A673 (cell line): ENCODE results near the gene ASNSD1. TPM values are rescaled to one million over a fixed set of nuclear protein-coding genes. Genes with fewer than 3 reads are reported as not detected.
"Not testable (repeated sequence)": the region's sequence is repeated elsewhere in the genome, so short reads cannot be mapped to it uniquely, and the experiment has no call there.

Experiments
- BruUV-seq: library from RNA; stranded (reverse); fragments of 400-500 nt; replicated peaks from 2 replicates; lab custom pipeline; 2021; lab: Mats Ljungman, UMichigan
- CTCF ChIA-PET: fragments of 300-600 bp; sonication (Branson Sonifier 250); formaldehyde crosslinking; loops from one replicate; lab custom pipeline; 2022; ENCODE audit warnings: antibody characterized with exemption; lab: Charles Lee
- POLR2A ChIA-PET: fragments of 300-600 bp; sonication (Branson Sonifier 250); formaldehyde crosslinking; loops from one replicate; lab custom pipeline; 2022; ENCODE audit warnings: antibody characterized with exemption; ENCODE audit not compliant: low non-redundant PET; lab: Charles Lee
- DNase-seq: peaks from one replicate; pipeline ENCODE4 v3.0.0-alpha.2; 2015; ENCODE audit warnings: low spot score
- H3K27ac ChIP-seq: fragments of 200-600 bp; sonication (generic); 2 replicates; pipeline ENCODE4 v1.5.1; 2016; ENCODE audit warnings: mixed run types, low read depth, mild to moderate bottlenecking, mixed read lengths, antibody characterized with exemption, low read length; ENCODE audit not compliant: poor library complexity, severe bottlenecking
- H3K27me3 ChIP-seq: fragments of 200-600 bp; sonication (generic); replicated peaks from 2 replicates; pipeline ENCODE4 v1.6.1; 2017; ENCODE audit warnings: mixed run types, low read depth, mild to moderate bottlenecking, mixed read lengths, antibody characterized with exemption, low read length; ENCODE audit not compliant: insufficient read depth, poor library complexity
- H3K36me3 ChIP-seq: fragments of 200-600 bp; sonication (generic); 2 replicates; pipeline ENCODE4 v1.6.1; 2016; ENCODE audit warnings: mixed run types, mild to moderate bottlenecking, mixed read lengths, antibody characterized with exemption, low read length; ENCODE audit not compliant: insufficient read depth, poor library complexity, severe bottlenecking
- H3K4me1 ChIP-seq: fragments of 200-600 bp; sonication (generic); 2 replicates; pipeline ENCODE4 v1.6.1; 2017; ENCODE audit warnings: mixed run types, mild to moderate bottlenecking, mixed read lengths, antibody characterized with exemption, low read length; ENCODE audit not compliant: insufficient read depth, poor library complexity, severe bottlenecking
- H3K4me3 ChIP-seq: fragments of 200-600 bp; sonication (generic); 2 replicates; pipeline ENCODE4 v1.5.1; 2016; ENCODE audit warnings: low read depth, mixed run types, mild to moderate bottlenecking, mixed read lengths, low read length; ENCODE audit not compliant: poor library complexity, severe bottlenecking
- H3K9me3 ChIP-seq: fragments of 200-600 bp; sonication (generic); 2 replicates; pipeline ENCODE4 v1.6.1; 2016; ENCODE audit warnings: mixed run types, low read depth, mild to moderate bottlenecking, mixed read lengths, antibody characterized with exemption, low read length; ENCODE audit not compliant: poor library complexity, severe bottlenecking
- EZH2 ChIP-seq: fragments of 200-600 bp; sonication (generic); IDR thresholded peaks from 2 replicates; pipeline ENCODE4 v1.6.1; 2017; ENCODE audit warnings: borderline replicate concordance, low read depth, mild to moderate bottlenecking, mixed read lengths, antibody characterized with exemption, low read length; ENCODE audit not compliant: poor library complexity, severe bottlenecking
- intact Hi-C: fragments of 100-400 bp; cut with micrococcal nuclease; formaldehyde crosslinking; loops from one replicate; pipeline ENCODE4 v1.10.0; 2022; ENCODE audit not compliant: unreplicated experiment
- total RNA-seq: library from RNA; stranded (reverse); gene quantifications from 2 replicates; pipeline ENCODE4 v1.2.3, GENCODE V29; 2021
- TF ChIP-seq, protein P1 (sequence below): fragments of 300-800, 200-600 bp; sonication (generic); conservative IDR thresholded peaks from 2 replicates; pipeline ENCODE4 v1.5.1; 2017; ENCODE audit warnings: low read depth, mild to moderate bottlenecking, antibody characterized with exemption, low read length, moderate library complexity, mixed read lengths

ASNSD1 gene
- total RNA-seq, 1 experiment from 2014 or later = 58.2 TPM

DNA sequence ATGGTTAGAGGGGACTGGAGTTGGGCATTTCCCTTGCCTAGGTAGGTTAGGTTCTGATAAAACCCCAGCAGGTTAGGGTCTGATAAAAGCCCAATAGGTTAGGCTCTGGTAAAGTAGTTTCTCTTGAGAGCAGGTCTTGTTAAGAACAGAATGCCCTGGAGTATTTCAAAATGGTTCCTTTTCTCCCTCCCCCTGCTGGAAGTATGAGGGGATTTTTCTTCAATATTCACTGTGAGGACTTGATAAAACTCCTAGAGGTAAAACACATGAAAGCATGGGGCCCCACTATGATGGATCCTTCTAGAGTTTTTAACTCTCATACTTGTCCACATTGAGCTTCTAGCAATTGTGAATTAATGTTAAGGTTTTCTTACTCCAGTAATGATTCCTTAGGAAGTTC lies 40.8 kb downstream of the ASNSD1 start:
- TF ChIP-seq, protein P1, sequence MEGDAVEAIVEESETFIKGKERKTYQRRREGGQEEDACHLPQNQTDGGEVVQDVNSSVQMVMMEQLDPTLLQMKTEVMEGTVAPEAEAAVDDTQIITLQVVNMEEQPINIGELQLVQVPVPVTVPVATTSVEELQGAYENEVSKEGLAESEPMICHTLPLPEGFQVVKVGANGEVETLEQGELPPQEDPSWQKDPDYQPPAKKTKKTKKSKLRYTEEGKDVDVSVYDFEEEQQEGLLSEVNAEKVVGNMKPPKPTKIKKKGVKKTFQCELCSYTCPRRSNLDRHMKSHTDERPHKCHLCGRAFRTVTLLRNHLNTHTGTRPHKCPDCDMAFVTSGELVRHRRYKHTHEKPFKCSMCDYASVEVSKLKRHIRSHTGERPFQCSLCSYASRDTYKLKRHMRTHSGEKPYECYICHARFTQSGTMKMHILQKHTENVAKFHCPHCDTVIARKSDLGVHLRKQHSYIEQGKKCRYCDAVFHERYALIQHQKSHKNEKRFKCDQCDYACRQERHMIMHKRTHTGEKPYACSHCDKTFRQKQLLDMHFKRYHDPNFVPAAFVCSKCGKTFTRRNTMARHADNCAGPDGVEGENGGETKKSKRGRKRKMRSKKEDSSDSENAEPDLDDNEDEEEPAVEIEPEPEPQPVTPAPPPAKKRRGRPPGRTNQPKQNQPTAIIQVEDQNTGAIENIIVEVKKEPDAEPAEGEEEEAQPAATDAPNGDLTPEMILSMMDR = peak; percentile 33; the same call in 1 of the 2 replicates
- no peak for TF ChIP-seq EZH2
- BruUV-seq = no TSS peak
- Histone ChIP-seq H3K9me3 (no peaks in the 10 kb centered on the region), H3K36me3 (no peaks in the 10 kb centered on the region), H3K4me3 (no peak overlapping the region), H3K27me3 (no peaks in the 10 kb centered on the region), H3K27ac (no peak overlapping the region), H3K4me1 (no peaks in the 10 kb centered on the region)
- ChIA-PET CTCF (no interaction called here), POLR2A (no interaction called here)
- intact Hi-C loops = no loop called here
- peak; percentile 26 for DNase-seq

- Histone ChIP-seq H3K9me3 (no peaks in the 10 kb centered on the region), H3K27me3 (no peaks in the 10 kb centered on the region), H3K27ac (no peak overlapping the region), H3K4me1 (no peaks in the 10 kb centered on the region), H3K36me3 (no peaks in the 10 kb centered on the region), H3K4me3 (no peak overlapping the region)
- intact Hi-C loops = no loop called here
- POLR2A ChIA-PET = interaction anchor here (0.5 kb wide), 1 partner anchor 29 kb away, joined by 5 read pairs; no protein-coding TSS in a partner anchor
- CTCF ChIA-PET = no interaction called here
- DNase-seq = no peak
- BruUV-seq = no TSS peak
- TF ChIP-seq EZH2 = no peak
- TF ChIP-seq, protein P1 = no peak
Measured at GRCh38 chr2:189709501-189710221, 48.4 kb downstream of the ASNSD1 start.

GRCh38 chr2:189717593-189717992 lies 56.3 kb downstream of the ASNSD1 start:
- CTCF ChIA-PET, BruUV-seq, H3K4me3 ChIP-seq: not testable (repeated sequence)

DNA sequence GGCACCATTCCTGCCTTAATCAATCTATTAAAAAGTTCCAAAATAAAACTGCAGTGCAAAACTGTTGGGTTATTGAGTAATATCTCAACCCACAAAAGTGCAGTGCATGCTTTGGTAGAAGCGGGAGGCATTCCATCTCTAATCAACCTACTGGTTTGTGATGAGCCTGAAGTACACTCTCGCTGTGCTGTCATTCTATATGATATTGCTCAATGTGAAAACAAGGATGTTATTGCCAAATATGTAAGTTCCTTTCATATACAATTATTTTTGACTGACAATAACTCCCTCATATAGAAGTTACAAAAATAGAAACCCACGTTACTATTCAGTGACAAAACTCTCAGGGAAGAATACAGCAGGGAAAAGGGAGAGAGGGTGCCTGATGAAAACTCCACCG lies 58.3 kb downstream of the ASNSD1 start:
- no peaks in the 10 kb centered on the region for H3K4me1 ChIP-seq
- TF ChIP-seq EZH2 = no peak
- TF ChIP-seq, protein P1 = no peak
- DNase-seq = no peak
- no TSS peak for BruUV-seq
- H3K36me3 ChIP-seq = no peaks in the 10 kb centered on the region
- no peak overlapping the region for H3K27ac ChIP-seq
- no peaks in the 10 kb centered on the region for H3K9me3 ChIP-seq
- intact Hi-C loops = no loop called here
- H3K27me3 ChIP-seq = no peaks in the 10 kb centered on the region
- ChIA-PET POLR2A (no interaction called here), CTCF (no interaction called here)
- H3K4me3 ChIP-seq = no peak overlapping the region

More at GRCh38 chr2:189717593-189717992, 56.3 kb downstream of the ASNSD1 start:
- POLR2A ChIA-PET, intact Hi-C loops, H3K4me1 ChIP-seq, DNase-seq, H3K9me3 ChIP-seq, H3K36me3 ChIP-seq, H3K27me3 ChIP-seq, H3K27ac ChIP-seq: not testable (repeated sequence)
